Endothelial cell of umbilical vein (primary cell): ENCODE data around the gene FLRT3.

Experiments
- MYC ChIP-seq: IDR thresholded peaks from one replicate; pipeline ENCODE4 v1.6.1; 2011; ENCODE audit warnings: mild to moderate bottlenecking, low read depth, low read length
- POLR2A ChIP-seq: IDR thresholded peaks from 2 replicates; pipeline ENCODE4 v1.6.1; 2012; ENCODE audit warnings: low read depth, mild to moderate bottlenecking, control low read depth, low read length

- no peak for TF ChIP-seq MYC
- TF ChIP-seq POLR2A: no peak
These were observed 17.7 kb downstream of the FLRT3 start for GRCh38 chr20:14319704-14320103.
